GM12872 (cell line): ENCODE measurements around the gene RREB1.

Experiments
- TF ChIP-seq, protein P1 (sequence below): IDR thresholded peaks from 3 replicates; pipeline ENCODE4 v1.5.1; 2011; ENCODE audit warnings: low read depth, mild to moderate bottlenecking, low read length, moderate library complexity; ENCODE audit not compliant: insufficient read depth

RREB1 gene

DNA sequence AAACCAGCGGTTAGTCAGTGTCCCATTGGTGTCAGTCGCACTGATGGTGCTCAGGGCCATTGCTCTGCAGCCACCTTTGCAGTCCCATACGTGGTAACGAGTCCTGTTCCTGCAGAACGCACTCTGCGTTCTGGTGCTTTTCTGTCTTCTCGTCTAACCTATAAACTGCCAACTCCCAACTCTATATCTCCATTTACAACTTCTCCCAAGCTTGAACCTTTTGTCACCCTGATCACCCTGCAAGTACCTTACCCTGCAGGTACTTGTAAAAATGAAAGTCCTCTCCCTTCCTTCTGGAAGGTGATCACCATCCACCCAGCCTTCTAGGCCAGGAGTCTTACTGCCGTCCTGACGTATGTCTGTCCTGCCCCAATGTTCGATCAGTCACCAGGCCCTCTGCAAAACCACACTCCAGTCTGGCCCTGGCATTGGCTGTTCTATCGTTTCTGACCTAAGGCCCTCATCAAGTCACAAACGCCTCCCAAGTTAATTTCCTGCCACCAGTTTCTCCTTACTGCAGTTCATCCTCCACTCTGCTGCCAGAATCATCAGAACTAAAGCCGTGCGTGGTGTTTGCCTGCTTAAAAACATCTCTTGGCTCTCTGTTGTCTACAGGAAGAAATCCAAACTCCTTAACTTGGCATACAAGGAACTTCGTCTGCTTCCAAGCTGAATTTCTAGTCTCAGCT lies 7.9 kb downstream of the RREB1 start:
- TF ChIP-seq, protein P1, sequence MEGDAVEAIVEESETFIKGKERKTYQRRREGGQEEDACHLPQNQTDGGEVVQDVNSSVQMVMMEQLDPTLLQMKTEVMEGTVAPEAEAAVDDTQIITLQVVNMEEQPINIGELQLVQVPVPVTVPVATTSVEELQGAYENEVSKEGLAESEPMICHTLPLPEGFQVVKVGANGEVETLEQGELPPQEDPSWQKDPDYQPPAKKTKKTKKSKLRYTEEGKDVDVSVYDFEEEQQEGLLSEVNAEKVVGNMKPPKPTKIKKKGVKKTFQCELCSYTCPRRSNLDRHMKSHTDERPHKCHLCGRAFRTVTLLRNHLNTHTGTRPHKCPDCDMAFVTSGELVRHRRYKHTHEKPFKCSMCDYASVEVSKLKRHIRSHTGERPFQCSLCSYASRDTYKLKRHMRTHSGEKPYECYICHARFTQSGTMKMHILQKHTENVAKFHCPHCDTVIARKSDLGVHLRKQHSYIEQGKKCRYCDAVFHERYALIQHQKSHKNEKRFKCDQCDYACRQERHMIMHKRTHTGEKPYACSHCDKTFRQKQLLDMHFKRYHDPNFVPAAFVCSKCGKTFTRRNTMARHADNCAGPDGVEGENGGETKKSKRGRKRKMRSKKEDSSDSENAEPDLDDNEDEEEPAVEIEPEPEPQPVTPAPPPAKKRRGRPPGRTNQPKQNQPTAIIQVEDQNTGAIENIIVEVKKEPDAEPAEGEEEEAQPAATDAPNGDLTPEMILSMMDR: no peak

DNA sequence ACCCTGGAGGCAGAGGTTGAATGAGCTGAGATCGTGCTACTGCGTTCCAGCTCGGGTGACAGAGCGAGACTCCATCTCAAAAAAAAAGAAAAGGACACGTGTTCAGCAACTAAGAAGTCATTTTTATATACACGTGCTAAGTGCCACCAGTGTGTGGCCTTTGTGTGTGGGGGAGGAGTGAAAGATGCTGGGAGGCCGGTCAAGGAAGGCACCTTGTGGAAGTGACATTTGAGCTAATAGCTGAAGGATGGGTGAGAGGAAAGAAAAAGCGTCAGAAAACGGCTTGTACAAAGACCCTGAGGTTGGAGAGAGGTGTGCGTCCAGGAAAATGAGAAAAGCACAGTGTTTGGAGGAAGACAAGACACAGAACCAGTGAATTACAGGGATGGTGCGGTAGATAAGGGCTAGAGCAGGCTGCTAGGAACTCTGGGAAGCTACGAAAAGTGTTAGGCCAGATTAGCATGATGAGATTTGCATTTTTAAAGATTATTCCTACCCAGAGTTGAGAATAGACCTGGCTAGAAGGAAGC lies 11.6 kb downstream of the RREB1 start:
- TF ChIP-seq, protein P1: no peak

DNA sequence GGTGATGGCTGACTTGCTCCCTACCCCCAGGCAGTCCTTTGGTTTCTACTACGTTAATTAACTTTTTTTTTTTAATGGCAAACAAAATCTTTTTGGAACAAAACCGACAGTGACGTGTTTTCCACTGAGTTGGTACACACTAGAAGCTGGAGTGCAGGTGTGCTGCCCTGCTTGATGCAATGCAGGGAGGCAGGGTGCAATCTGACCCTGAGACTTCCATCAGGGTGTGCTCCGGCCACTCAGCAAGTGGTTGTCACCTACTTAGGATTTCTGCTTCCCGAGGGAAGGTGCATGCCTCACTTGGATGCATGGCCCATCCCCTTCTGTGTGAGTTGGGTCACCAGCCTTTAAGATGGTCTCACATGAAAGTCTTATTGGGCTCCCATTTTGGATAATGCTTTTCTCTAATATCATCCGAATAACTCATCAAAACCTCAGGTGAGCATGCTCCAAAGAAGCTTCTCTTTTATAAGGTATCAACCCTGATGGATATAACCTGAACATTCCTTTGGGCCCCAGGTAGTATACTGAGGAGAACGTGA lies 14.0 kb downstream of the RREB1 start:
- TF ChIP-seq, protein P1: no peak

DNA sequence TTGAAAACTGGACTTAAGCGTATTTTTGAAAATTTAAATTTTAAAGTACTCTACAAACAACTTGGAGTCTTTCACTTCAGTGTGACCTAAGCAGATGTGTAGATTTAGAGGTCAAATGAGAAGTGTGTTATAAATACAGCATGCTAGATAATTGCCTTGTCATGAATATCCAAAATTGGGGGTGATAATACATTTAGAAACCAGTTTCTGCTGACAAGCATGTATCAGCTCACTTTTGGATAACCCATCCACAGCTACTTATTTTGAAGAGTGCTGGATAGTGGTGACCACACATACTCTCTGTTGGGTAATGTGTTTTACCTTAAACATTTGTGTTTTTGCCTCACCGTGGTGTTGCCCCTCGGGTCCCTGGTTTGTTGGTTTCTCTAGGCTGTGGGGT lies 14.9 kb downstream of the RREB1 start:
- TF ChIP-seq, protein P1: no peak

DNA sequence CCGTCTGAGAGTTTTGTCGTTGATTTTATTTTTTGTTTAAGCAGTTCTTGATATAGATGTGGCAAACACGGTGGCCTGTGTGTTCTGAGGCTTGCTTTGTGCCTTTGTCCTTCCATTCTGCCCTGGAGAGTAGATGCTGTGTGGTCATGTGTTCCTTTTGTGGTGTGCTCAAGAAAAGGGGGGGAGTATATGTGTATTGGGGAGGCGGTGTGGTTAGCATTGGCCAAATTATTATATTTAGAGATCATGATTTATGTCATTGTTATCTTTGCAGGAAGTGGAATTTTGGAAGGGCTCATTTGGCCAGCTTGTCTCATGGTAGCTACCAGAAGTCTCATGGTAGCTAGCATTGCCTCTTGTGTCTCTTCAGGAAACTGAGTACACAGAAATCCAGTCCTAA lies 16.4 kb downstream of the RREB1 start:
- TF ChIP-seq, protein P1: no peak

DNA sequence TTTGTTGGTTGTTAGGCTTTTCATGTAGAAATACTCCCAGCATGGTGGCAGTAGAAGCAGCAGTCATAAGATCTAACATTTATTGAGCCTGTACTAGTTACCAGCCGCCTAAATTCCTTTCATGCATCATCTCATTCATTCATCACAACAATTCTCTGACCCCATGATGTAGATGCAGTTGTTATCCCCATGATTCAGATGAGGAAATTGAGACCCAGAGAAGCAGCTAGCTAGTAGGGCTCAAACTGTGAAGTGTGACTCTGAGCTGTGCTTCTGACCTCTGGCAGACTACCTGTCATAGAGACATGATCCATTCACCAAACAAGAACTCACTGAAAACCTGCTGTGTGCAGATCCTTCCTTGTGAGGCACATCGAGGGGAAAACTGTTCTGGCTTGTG lies 16.9 kb downstream of the RREB1 start:
- TF ChIP-seq, protein P1: no peak

DNA sequence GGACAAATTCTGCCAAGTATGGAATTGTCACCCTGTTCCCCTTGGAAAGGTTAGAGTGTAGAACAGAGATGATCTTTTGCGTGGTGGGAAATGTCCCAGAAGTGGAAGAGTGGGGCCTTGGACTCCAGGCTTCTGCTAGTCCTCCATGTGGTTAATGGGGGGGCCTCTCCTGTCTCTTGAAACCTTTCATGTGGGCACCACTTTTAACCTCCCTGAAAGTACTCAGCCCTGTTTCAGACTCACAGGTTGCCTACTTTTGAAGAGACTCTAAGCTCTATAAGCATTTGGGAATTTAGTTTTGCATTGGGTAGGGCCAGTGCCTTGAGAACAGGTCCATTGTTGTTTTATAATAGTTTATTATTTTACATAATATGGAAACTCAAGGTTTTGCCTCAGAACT lies 17.5 kb downstream of the RREB1 start:
- TF ChIP-seq, protein P1: no peak
